Esophagus squamous epithelium (tissue), 5 donors: ENCODE data around the gene PNLIPRP1. TPM values are rescaled to one million over a fixed set of nuclear protein-coding genes. Genes with fewer than 3 reads are reported as not detected.

Experiments used
- DNase-seq: peaks from one replicate; lab custom pipeline; 2025; lab: John Stamatoyannopoulos, UW
- H3K27ac ChIP-seq, 4 donors: fragments of 200-600 bp; sonication (generic); one replicate each; pipeline ENCODE4 v1.5.1; 2016 to 2019; ENCODE audit warnings: mild to moderate bottlenecking in 1 of 4
- H3K27me3 ChIP-seq, 4 donors: fragments of 200-600 bp; sonication (generic); 1 replicate in 3 of 4; 2 replicates in 1 of 4; pipeline versions ENCODE4 v1.5.1 to v1.6.0; 2017 to 2021; ENCODE audit warnings: antibody characterized with exemption in 1 of 4
- H3K36me3 ChIP-seq, 3 donors: fragments of 200-600 bp; sonication (generic); one replicate each; pipeline ENCODE4 v1.5.1; 2016 to 2019
- H3K4me1 ChIP-seq, 3 donors: fragments of 200-600 bp; sonication (generic); one replicate each; pipeline ENCODE4 v1.5.1; 2017 to 2019
- H3K4me3 ChIP-seq, 4 donors: fragments of 200-600 bp; sonication (generic); 1 replicate in 3 of 4; 2 replicates in 1 of 4; pipeline ENCODE4 v1.5.1; 2016 to 2019; ENCODE audit warnings: mild to moderate bottlenecking in 2 of 4, moderate library complexity in 1 of 4
- H3K9me3 ChIP-seq, 3 donors: fragments of 200-600 bp; sonication (generic); one replicate each; pipeline ENCODE4 v1.5.1; 2016 to 2019
- CTCF ChIP-seq, 6 experiments: fragments of 450-650 bp in 4 of 6; fragments of 200-600 bp in 2 of 6; sonication (generic) in 2 of 6; IDR thresholded peaks; one replicate each; pipeline ENCODE4 v1.5.1; 2016 to 2019; ENCODE audit warnings: antibody characterized with exemption in 6 of 6, mild to moderate bottlenecking in 4 of 6, moderate library complexity in 4 of 6
- POLR2A ChIP-seq, 4 donors: fragments of 450-650 bp; IDR thresholded peaks; one replicate each; pipeline ENCODE4 v1.6.1; 2017; ENCODE audit warnings: antibody characterized with exemption in 4 of 4, mild to moderate bottlenecking in 4 of 4, moderate library complexity in 3 of 4
- WGBS, 2 donors: methylation state at CpG; one replicate each; pipeline ENCODE4 v1.1.5; 2018; 5-methylcytosine and 5-hydroxymethylcytosine counted together
- intact Hi-C: fragments of 100-400 bp; cut with DNase I; formaldehyde crosslinking; loops from one replicate; pipeline ENCODE4 v1.15.0; 2022
- total RNA-seq, 4 donors: library from RNA; depleted of rRNA; stranded (reverse); fragments of >200 nt; gene quantifications; one replicate each; pipeline ENCODE4 v1.1.0, GENCODE V29; 2016
- donor health status: DM: yes; HTN: yes; CAD: no.

Gene PNLIPRP1
- total RNA-seq, 4 donors from 2014 or later: not detected

DNA sequence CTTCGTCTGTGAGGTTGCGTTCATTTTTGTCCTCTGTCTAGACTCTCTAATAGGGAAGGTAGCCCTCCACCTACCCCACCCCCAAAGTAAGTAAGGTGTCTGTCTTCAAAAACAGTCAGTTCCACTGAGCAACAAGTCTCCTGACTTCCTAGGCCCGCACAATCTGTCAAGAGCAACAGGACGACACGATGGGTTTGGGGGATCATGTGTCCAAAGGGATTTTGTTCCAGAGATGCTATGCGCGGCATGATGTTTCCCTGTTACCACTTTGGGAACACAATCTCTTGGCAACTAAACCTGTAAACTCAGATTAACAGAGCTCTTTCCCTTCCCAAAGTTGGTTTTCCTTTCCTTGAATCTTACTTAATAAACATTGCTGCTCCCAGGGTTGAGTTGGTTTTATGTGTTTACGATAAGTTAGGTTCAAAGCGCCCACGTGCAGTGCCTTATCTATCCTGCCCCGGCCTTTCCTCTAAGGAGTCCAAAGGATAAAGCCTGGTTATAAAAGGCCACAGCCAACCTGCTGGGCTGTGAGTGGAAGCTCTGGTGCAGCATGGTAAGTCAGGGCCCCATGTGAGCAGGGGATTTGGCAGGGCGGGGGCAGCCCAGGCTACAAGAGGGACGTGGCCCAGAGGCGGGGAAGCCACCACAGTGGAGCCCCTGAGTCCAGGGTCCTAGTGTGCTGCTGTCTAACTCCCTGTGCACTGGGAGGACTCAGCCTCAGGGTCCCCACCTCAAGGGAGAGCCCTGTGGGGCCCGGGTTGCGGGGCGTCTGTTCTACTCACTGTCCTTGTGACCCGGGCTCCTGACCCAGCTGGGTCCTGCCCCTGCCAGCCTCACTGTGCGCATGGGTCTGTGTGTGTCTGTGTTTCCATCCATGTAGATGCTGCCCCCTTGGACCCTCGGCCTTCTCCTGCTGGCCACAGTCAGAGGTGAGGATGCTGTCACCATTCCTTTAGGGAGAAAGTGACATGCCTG, 30.0 kb downstream of the PNLIPRP1 start, which contains the start of gene PNLIPRP2:
Gene PNLIPRP2, plus strand, starts transcription at position 531 of the 978 bp plus-strand sequence.
- Histone ChIP-seq H3K4me3 (no peak within 1 kb of the TSS), H3K4me1 (no peaks in the 10 kb centered on the region), H3K27me3 (peaks cover 0 to 23% (median 0%) of the 10 kb centered on the region in 4 donors), H3K27ac (no peak within 1 kb of the TSS), H3K36me3 (no peaks in the 10 kb centered on the region), H3K9me3 (no peaks in the 10 kb centered on the region)
- DNase-seq: no peak
- intact Hi-C loops: no loop called here
- TF ChIP-seq POLR2A (IDR thresholded peaks at IDR 0.05) (no peak), CTCF (IDR thresholded peaks at IDR 0.05) (no peak)
- WGBS, 2 donors: 75 to 83% methylated on average over 11 to 13 of the region's 20 CpGs

DNA sequence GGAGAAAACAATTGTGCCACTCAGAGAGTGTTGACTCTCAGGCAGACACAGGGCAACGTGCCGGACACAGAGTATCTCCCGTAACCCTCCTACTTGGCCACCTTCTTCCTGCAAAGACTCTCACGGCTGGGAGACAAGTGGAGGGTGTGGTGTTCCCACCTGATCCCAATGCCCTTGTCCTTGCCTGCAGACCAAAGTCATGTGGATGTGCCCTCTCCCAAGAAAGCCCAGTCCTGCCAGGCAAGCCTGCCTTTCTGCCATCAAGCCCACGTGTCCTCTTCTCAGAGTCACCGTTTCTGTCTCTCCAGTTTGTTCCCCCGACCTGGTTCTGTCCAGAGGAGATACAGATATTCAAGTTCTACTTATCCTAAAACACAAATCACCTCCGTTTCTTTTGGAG, 30.7 kb downstream of the PNLIPRP1 start:
- no peak overlapping the region for H3K27ac ChIP-seq
- intact Hi-C loops: no loop called here
- no peaks in the 10 kb centered on the region for H3K4me1 ChIP-seq
- H3K36me3 ChIP-seq: no peaks in the 10 kb centered on the region
- H3K4me3 ChIP-seq: no peak overlapping the region
- no peaks in the 10 kb centered on the region for H3K9me3 ChIP-seq
- TF ChIP-seq POLR2A (IDR thresholded peaks at IDR 0.05): no peak
- no peak for TF ChIP-seq CTCF (IDR thresholded peaks at IDR 0.05)
- 82% methylated on average over 8 of the region's 8 CpGs for WGBS, 2 donors
- no peak for DNase-seq
- H3K27me3 ChIP-seq: peaks cover 0 to 29% (median 0%) of the 10 kb centered on the region in 4 donors

DNA sequence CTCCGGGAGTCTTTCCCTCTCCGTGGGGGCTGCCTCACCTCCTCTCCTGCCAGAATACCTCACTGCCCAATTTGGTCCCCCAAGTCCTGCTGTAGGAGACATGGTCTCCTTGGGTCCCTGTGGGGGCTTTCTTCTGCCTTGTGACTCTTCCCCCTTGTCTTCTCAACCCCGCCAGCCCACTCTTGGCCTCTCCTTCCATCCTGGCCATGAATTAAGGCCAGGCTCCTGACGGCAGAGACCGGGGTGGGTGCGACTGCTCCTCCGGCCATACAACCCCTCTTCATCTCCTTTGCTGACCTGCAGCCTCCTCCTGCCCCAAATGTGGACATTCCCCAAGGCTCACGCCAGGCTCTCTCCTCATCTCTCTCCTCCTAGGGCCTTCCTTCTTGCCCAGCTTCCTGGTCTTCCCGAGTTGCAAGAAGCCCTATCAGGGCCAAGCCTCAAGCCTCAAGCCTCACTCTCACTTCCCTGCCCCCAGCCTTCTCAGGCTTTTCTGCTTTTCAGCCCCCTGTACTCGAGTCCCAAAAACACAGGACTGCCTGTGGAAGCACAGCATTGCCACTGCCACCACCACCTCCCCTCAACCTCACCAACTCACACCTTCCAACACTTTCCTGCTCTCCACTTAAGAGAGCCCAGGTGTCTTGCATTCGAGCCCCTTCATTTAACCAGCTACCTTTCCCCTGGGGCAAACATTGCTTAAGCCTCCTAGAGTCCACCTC, 31.3 kb downstream of the PNLIPRP1 start:
- WGBS, 2 donors: 68 to 75% methylated on average over 11 of the region's 11 CpGs
- Histone ChIP-seq H3K36me3 (no peaks in the 10 kb centered on the region), H3K9me3 (no peaks in the 10 kb centered on the region), H3K27me3 (peaks cover 0 to 35% (median 2%) of the 10 kb centered on the region in 4 donors), H3K4me3 (no peak overlapping the region), H3K4me1 (peaks cover 0 to 3% (median 0%) of the 10 kb centered on the region in 3 donors), H3K27ac (no peak overlapping the region)
- intact Hi-C loops: no loop called here
- no peak for DNase-seq
- TF ChIP-seq POLR2A (IDR thresholded peaks at IDR 0.05) (no peak), CTCF (IDR thresholded peaks at IDR 0.05) (no peak)

DNA sequence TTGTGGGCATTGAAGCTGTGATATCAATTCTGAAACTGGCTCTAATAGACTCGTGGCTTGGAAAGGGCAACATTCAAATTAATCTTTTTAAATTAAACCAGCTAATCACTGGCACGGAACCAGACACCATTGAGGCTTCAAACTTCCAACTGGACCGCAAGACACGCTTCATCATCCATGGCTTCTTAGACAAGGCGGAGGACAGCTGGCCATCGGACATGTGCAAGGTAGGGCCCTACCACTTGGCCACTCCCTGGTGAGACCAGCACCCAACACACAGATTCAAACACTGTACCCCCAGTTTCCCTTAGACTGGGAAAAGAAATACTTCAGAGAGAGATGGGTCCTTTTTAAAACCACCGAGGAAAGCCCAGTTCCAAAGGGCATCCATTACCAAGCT, 35.1 kb downstream of the PNLIPRP1 start:
- intact Hi-C loops: no loop called here
- 75 to 85% methylated on average over 2 to 5 of the region's 7 CpGs for WGBS, 2 donors
- Histone ChIP-seq H3K36me3 (no peaks in the 10 kb centered on the region), H3K27ac (no peak overlapping the region), H3K4me3 (no peak overlapping the region), H3K4me1 (peaks cover 0 to 10% (median 3%) of the 10 kb centered on the region in 3 donors), H3K9me3 (no peaks in the 10 kb centered on the region), H3K27me3 (peaks cover 0 to 50% (median 2%) of the 10 kb centered on the region in 4 donors)
- DNase-seq: no peak
- no peak for TF ChIP-seq POLR2A (IDR thresholded peaks at IDR 0.05)
- TF ChIP-seq CTCF (IDR thresholded peaks at IDR 0.05): no peak
